ENCODE measurements around the gene RPGRIP1. TPM values are rescaled to one million over a fixed set of nuclear protein-coding genes. Genes with fewer than 3 reads are reported as not detected.

Gene RPGRIP1
- total RNA-seq, 1 donor, result not detected

DNA sequence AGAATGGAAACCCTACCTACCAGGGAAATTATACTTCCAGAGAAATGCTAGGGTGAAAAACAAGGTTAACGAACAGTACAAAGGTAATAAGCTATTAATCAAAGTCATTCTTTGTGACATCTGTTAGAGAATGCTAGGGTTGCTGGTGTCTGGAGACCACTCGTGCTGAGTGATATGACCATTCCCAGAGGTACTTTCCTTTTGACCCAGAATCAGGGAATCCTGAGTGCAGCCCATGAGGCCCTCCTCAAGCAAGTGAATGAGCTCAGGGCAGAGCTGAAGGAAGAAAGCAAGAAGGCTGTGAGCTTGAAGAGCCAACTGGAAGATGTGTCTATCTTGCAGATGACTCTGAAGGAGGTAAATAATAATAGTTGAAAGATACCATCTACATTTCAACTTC, 31.7 kb downstream of the RPGRIP1 start:
- no peak overlapping the region for H3K4me3 ChIP-seq (ENCODE audit: low read depth, low read length)
- TF ChIP-seq, protein P1, sequence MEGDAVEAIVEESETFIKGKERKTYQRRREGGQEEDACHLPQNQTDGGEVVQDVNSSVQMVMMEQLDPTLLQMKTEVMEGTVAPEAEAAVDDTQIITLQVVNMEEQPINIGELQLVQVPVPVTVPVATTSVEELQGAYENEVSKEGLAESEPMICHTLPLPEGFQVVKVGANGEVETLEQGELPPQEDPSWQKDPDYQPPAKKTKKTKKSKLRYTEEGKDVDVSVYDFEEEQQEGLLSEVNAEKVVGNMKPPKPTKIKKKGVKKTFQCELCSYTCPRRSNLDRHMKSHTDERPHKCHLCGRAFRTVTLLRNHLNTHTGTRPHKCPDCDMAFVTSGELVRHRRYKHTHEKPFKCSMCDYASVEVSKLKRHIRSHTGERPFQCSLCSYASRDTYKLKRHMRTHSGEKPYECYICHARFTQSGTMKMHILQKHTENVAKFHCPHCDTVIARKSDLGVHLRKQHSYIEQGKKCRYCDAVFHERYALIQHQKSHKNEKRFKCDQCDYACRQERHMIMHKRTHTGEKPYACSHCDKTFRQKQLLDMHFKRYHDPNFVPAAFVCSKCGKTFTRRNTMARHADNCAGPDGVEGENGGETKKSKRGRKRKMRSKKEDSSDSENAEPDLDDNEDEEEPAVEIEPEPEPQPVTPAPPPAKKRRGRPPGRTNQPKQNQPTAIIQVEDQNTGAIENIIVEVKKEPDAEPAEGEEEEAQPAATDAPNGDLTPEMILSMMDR (IDR thresholded peaks at IDR 0.05; ENCODE audit: insufficient read depth, low read length), result no peak
- DNase-seq (ENCODE audit: low read depth), result no peak

- TF ChIP-seq, protein P1 (IDR thresholded peaks at IDR 0.05; ENCODE audit: insufficient read depth, low read length), result no peak
- no peak for DNase-seq (ENCODE audit: low read depth)
Measured at GRCh38 chr14:21313512-21313911, 33.6 kb downstream of the RPGRIP1 start.

DNA sequence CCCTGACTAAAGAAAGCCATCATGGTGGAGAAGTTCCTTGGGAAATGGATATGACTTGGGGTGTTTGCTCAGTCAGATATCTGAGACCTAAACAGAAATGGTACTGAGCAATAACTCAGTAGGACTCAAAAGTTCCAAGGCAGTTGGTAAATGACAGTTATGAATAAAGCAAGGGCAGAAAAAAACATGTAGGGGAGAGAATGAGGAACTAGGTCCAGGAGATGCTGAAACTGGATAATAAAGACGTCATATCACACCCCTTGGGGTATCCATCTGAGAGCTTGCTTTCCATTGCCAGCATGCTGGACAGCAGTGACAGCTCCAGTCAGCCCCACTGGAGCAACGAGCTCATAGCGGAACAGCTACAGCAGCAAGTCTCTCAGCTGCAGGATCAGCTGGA, 37.5 kb downstream of the RPGRIP1 start:
- no peak overlapping the region for H3K4me3 ChIP-seq (ENCODE audit: low read depth, low read length)
- TF ChIP-seq, protein P1 (IDR thresholded peaks at IDR 0.05; ENCODE audit: insufficient read depth, low read length), result no peak
- no peak for DNase-seq (ENCODE audit: low read depth)

More at GRCh38 chr14:21313512-21313911, 33.6 kb downstream of the RPGRIP1 start:
- no peak overlapping the region for H3K4me3 ChIP-seq (ENCODE audit: low read depth, low read length)

GRCh38 chr14:21320913-21321312, 41.0 kb downstream of the RPGRIP1 start:
- TF ChIP-seq, protein P1 (IDR thresholded peaks at IDR 0.05; ENCODE audit: insufficient read depth, low read length), result no peak
- H3K4me3 ChIP-seq (ENCODE audit: low read depth, low read length), result no peak overlapping the region
- DNase-seq (ENCODE audit: low read depth), result no peak

GRCh38 chr14:21322716-21323115, 42.8 kb downstream of the RPGRIP1 start:
- H3K4me3 ChIP-seq (ENCODE audit: low read depth, low read length), result no peak overlapping the region
- no peak for DNase-seq (ENCODE audit: low read depth)
- TF ChIP-seq, protein P1 (IDR thresholded peaks at IDR 0.05; ENCODE audit: insufficient read depth, low read length), result no peak

GRCh38 chr14:21326972-21327371, 47.1 kb downstream of the RPGRIP1 start:
- TF ChIP-seq, protein P1 (IDR thresholded peaks at IDR 0.05; ENCODE audit: insufficient read depth, low read length), result no peak
- no peak overlapping the region for H3K4me3 ChIP-seq (ENCODE audit: low read depth, low read length)
- DNase-seq (ENCODE audit: low read depth), result no peak

Other genes with a start within 250 kb of the RPGRIP1 start
- gene TPPP2, start 249.9 kb upstream of the RPGRIP1 start, total RNA-seq (ENCODE audit: low replicate concordance), result not detected in 2 replicates
- not detected in 2 replicates for gene RNASE13, start 245.3 kb upstream of the RPGRIP1 start, total RNA-seq (ENCODE audit: low replicate concordance)
- not detected in 2 replicates for gene RNASE7, start 237.7 kb upstream of the RPGRIP1 start, total RNA-seq (ENCODE audit: low replicate concordance)
- gene RNASE8, start 222.3 kb upstream of the RPGRIP1 start, total RNA-seq (ENCODE audit: low replicate concordance), result not detected in 2 replicates
- gene ARHGEF40, start 209.8 kb upstream of the RPGRIP1 start, total RNA-seq (ENCODE audit: low replicate concordance), result 47.4 and 71.9 TPM in 2 replicates
- gene ZNF219, start 181.4 kb upstream of the RPGRIP1 start, total RNA-seq (ENCODE audit: low replicate concordance), result 5.9 and 22.4 TPM in 2 replicates
- gene TMEM253, start 179.0 kb upstream of the RPGRIP1 start, total RNA-seq (ENCODE audit: low replicate concordance), result 0.27 TPM in 1 of 2 replicates, not detected in the other
- gene OR5AU1, start 124.0 kb upstream of the RPGRIP1 start, total RNA-seq (ENCODE audit: low replicate concordance), result 0.08 TPM in 1 of 2 replicates, not detected in the other
- gene HNRNPC, start 10.6 kb upstream of the RPGRIP1 start, total RNA-seq (ENCODE audit: low replicate concordance), result 458 and 913 TPM in 2 replicates
- gene SUPT16H, start 103.9 kb downstream of the RPGRIP1 start, total RNA-seq (ENCODE audit: low replicate concordance), result 81.3 and 107 TPM in 2 replicates
- 59.8 and 72.7 TPM in 2 replicates for gene CHD8, start 176.0 kb downstream of the RPGRIP1 start, total RNA-seq (ENCODE audit: low replicate concordance)
- gene RAB2B, start 196.9 kb downstream of the RPGRIP1 start, total RNA-seq (ENCODE audit: low replicate concordance), result 7.8 and 28.1 TPM in 2 replicates
- 21.1 and 37.2 TPM in 2 replicates for gene TOX4, start 197.1 kb downstream of the RPGRIP1 start, total RNA-seq (ENCODE audit: low replicate concordance)
- gene METTL3, start 231.3 kb downstream of the RPGRIP1 start, total RNA-seq (ENCODE audit: low replicate concordance), result 27.7 and 36.2 TPM in 2 replicates
- gene SALL2, start 246.3 kb downstream of the RPGRIP1 start, total RNA-seq (ENCODE audit: low replicate concordance), result 5.3 and 9.0 TPM in 2 replicates

Measured in fibroblast of the aortic adventitia (primary cell).